T-helper 2 cell treated with Interferon-gamma antibody and Interleukin-4, amounts not matched to agents 5 μg/mL and 100 μg/mL, for 36 hours (primary cell): ENCODE measurements around the gene SH2D1A.

Experiments
- DNase-seq: peaks from one replicate; pipeline ENCODE4 v3.0.0; 2021; ENCODE audit warnings: low spot score
- H3K27ac Mint-ChIP-seq: one replicate; pipeline ENCODE4 v1.8.0; 2021; ENCODE audit warnings: mild to moderate bottlenecking, mixed read lengths
- H3K27me3 Mint-ChIP-seq: one replicate; pipeline ENCODE4 v1.8.0; 2021; ENCODE audit warnings: low read depth, mixed read lengths
- H3K36me3 Mint-ChIP-seq: one replicate; pipeline ENCODE4 v1.8.0; 2021; ENCODE audit warnings: low read depth, mixed read lengths
- H3K4me1 Mint-ChIP-seq: one replicate; pipeline ENCODE4 v1.8.0; 2021; ENCODE audit warnings: low read depth, mixed read lengths
- H3K4me3 Mint-ChIP-seq: one replicate; pipeline ENCODE4 v1.8.0; 2022; ENCODE audit warnings: mild to moderate bottlenecking, moderate library complexity, mixed read lengths
- H3K9me3 Mint-ChIP-seq: one replicate; pipeline ENCODE4 v1.8.0; 2021; ENCODE audit warnings: mixed read lengths

SH2D1A gene

GRCh38 chrX:124342174-124342867 lies 4.0 kb upstream of the SH2D1A start:
- no peak for DNase-seq
- H3K9me3 Mint-ChIP-seq, result no peaks in the 10 kb centered on the region
- peak overlapping the region; percentile 57 for H3K4me3 Mint-ChIP-seq
- H3K27me3 Mint-ChIP-seq, result no peaks in the 10 kb centered on the region
- peak overlapping the region; percentile 91 for H3K27ac Mint-ChIP-seq
- peaks cover 52% of the 10 kb centered on the region for H3K4me1 Mint-ChIP-seq
- H3K36me3 Mint-ChIP-seq, result no peaks in the 10 kb centered on the region

DNA sequence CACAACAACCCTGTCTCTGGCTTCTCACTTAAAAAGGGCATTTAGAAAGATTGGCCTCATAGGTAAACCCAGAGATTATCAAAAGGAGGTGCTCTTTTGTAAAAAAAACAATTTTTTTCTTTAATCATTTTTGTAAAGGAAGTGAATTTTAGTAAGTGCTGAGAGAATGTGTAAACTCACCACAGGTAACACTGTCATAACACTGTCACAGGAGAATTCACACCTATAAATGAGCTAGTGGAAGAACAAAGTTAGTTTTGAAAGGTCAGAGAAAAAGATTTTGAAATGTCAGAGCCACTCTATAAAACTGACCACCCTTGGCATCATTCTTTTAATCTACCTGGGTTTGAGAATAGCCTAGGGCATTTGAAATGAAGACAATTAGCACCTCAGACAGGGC lies 3.3 kb upstream of the SH2D1A start:
- no peaks in the 10 kb centered on the region for H3K27me3 Mint-ChIP-seq

GRCh38 chrX:124344246-124344645 lies 2.1 kb upstream of the SH2D1A start:
- Mint-ChIP-seq H3K27ac (peak overlapping the region; percentile 82), H3K27me3 (no peaks in the 10 kb centered on the region)

More for the DNA sequence above, 3.3 kb upstream of the SH2D1A start:
- Mint-ChIP-seq H3K9me3 (no peaks in the 10 kb centered on the region), H3K36me3 (no peaks in the 10 kb centered on the region), H3K4me3 (peak overlapping the region; percentile 57), H3K4me1 (peaks cover 51% of the 10 kb centered on the region), H3K27ac (peak overlapping the region; percentile 91)
- no peak for DNase-seq

DNA sequence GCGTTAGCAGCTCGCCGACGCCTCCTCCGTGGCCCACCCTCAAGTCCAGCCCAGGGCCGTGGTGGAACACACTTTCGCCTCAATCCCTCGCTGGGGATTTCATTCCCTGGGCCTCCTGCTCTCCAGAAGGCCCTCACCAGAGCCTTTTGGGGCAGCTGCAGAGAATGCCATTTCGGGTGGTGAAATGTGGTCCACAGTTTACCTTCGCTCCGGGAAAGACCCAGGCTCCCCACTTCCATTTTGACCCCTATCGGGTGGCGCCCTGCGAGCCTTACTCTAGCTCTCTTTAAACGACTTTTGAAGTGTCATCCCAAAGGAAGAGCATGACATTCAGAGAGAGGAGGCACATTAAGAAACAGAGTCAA lies 496 bp downstream of the SH2D1A start:
- DNase-seq, result no peak
- Mint-ChIP-seq H3K9me3 (no peaks in the 10 kb centered on the region), H3K27me3 (no peaks in the 10 kb centered on the region), H3K4me3 (peak overlapping the region; percentile 96), H3K4me1 (peaks cover 41% of the 10 kb centered on the region), H3K36me3 (peaks cover 15% of the 10 kb centered on the region), H3K27ac (peak overlapping the region; percentile 97)

More at GRCh38 chrX:124344246-124344645, 2.1 kb upstream of the SH2D1A start:
- peaks cover 52% of the 10 kb centered on the region for H3K4me1 Mint-ChIP-seq
- H3K4me3 Mint-ChIP-seq, result peak overlapping the region; percentile 57
- peaks cover 12% of the 10 kb centered on the region for H3K36me3 Mint-ChIP-seq
- no peaks in the 10 kb centered on the region for H3K9me3 Mint-ChIP-seq
- no peak for DNase-seq

DNA sequence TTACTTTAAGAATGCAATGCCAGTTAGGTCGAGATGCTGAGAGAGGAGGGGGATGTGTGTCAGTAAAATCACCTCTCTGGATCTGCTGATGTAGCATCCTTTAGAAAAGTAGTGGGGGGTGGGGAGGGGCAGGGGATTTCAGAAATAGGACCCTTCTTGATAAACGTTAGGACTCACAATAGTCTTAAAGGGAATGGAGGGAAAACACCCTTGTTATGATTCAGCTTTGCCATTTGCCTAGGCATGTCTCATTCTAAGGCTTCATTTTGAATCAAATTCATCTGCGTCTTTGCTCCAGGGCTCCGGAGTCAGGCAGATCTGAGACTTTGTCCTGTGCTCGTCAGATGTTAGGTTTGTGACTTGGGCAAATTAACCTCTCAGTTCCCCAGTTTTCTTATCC lies 879 bp downstream of the SH2D1A start:
- peak overlapping the region; percentile 96 for H3K4me3 Mint-ChIP-seq
- no peaks in the 10 kb centered on the region for H3K9me3 Mint-ChIP-seq
- peaks cover 39% of the 10 kb centered on the region for H3K4me1 Mint-ChIP-seq
- H3K36me3 Mint-ChIP-seq, result peaks cover 15% of the 10 kb centered on the region
- peak overlapping the region; percentile 97 for H3K27ac Mint-ChIP-seq
- peak; percentile 51 for DNase-seq
- H3K27me3 Mint-ChIP-seq, result no peaks in the 10 kb centered on the region

GRCh38 chrX:124348182-124348581 lies 1.8 kb downstream of the SH2D1A start:
- no peaks in the 10 kb centered on the region for H3K9me3 Mint-ChIP-seq
- no peak for DNase-seq
- peaks cover 36% of the 10 kb centered on the region for H3K4me1 Mint-ChIP-seq
- peak overlapping the region; percentile 96 for H3K4me3 Mint-ChIP-seq
- no peaks in the 10 kb centered on the region for H3K27me3 Mint-ChIP-seq
- peaks cover 15% of the 10 kb centered on the region for H3K36me3 Mint-ChIP-seq
- H3K27ac Mint-ChIP-seq, result peak overlapping the region; percentile 93

DNA sequence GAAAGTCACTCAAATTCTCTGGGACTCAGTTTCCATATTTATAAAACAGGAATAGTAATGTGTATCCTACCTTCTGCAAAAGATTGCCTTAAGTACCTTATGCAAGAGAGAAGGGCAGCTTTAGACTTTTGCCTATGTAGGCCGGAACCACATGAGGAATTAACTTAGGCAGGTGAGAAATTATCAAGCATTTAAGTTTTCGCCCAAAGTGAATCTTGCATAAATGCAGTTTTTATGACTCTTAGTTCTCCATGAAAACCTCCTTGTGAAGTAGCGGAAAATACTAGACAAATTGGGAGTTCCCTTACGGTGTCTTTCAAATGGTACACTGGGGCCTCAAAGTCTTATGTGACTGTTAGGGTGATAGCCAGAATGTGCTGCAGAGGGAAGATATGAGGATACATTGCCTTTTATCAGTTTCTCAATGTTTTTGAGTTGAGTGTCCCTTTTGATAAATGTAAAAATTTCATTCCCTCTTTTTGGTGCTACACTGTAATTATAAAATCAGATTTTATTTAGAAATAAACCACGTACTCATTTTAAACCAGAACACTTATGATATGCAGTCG lies 2.6 kb downstream of the SH2D1A start:
- H3K36me3 Mint-ChIP-seq, result peaks cover 18% of the 10 kb centered on the region
- no peak for DNase-seq
- H3K4me3 Mint-ChIP-seq, result peak overlapping the region; percentile 96
- H3K9me3 Mint-ChIP-seq, result no peaks in the 10 kb centered on the region
- peak overlapping the region; percentile 93 for H3K27ac Mint-ChIP-seq
- H3K27me3 Mint-ChIP-seq, result no peaks in the 10 kb centered on the region
- H3K4me1 Mint-ChIP-seq, result peaks cover 38% of the 10 kb centered on the region

- DNase-seq, result no peak
- Mint-ChIP-seq H3K27ac (peak overlapping the region; percentile 89), H3K9me3 (no peaks in the 10 kb centered on the region), H3K36me3 (peaks cover 19% of the 10 kb centered on the region), H3K4me3 (peak overlapping the region; percentile 77), H3K4me1 (peaks cover 52% of the 10 kb centered on the region), H3K27me3 (no peaks in the 10 kb centered on the region)
Measured at GRCh38 chrX:124354648-124355047, 8.3 kb downstream of the SH2D1A start.

- Mint-ChIP-seq H3K27ac (peak overlapping the region; percentile 85), H3K36me3 (peaks cover 30% of the 10 kb centered on the region), H3K9me3 (no peaks in the 10 kb centered on the region), H3K4me1 (peaks cover 55% of the 10 kb centered on the region), H3K27me3 (no peaks in the 10 kb centered on the region), H3K4me3 (peak overlapping the region; percentile 74)
- DNase-seq, result no peak
Measured at GRCh38 chrX:124358800-124359383, 12.5 kb downstream of the SH2D1A start.

- peak overlapping the region; percentile 57 for H3K4me3 Mint-ChIP-seq
- H3K27ac Mint-ChIP-seq, result peak overlapping the region; percentile 27
- DNase-seq, result no peak
- H3K9me3 Mint-ChIP-seq, result no peaks in the 10 kb centered on the region
- H3K27me3 Mint-ChIP-seq, result no peaks in the 10 kb centered on the region
- peaks cover 38% of the 10 kb centered on the region for H3K4me1 Mint-ChIP-seq
- peaks cover 26% of the 10 kb centered on the region for H3K36me3 Mint-ChIP-seq
Measured at GRCh38 chrX:124362072-124362471, 15.7 kb downstream of the SH2D1A start.

GRCh38 chrX:124362761-124363160 lies 16.4 kb downstream of the SH2D1A start:
- DNase-seq, result no peak
- Mint-ChIP-seq H3K27ac (peak overlapping the region; percentile 8), H3K9me3 (no peaks in the 10 kb centered on the region), H3K4me3 (peak overlapping the region; percentile 25), H3K27me3 (no peaks in the 10 kb centered on the region), H3K4me1 (peaks cover 36% of the 10 kb centered on the region), H3K36me3 (peaks cover 24% of the 10 kb centered on the region)

DNA sequence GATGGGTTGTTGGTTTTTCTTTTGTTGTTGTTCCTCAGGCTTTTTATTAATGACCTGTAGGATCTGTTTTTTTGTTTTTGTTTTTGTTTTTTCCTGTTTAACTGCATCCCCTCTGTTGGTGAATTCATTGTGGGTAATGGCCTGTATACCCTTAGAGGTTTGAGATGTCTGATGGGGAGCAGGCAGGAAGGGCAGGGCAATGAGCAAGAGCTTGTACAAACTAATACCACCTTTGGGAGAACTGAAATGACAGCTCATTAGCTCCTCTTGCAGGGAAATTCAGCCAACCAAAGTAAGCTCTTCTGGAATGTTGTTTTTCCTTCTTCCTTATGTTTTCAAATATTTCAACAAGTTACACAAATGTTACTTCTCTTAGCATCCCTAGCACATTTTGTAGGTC lies 23.4 kb downstream of the SH2D1A start:
- Mint-ChIP-seq H3K27me3 (no peaks in the 10 kb centered on the region), H3K36me3 (peaks cover 48% of the 10 kb centered on the region), H3K4me1 (peaks cover 27% of the 10 kb centered on the region), H3K9me3 (no peaks in the 10 kb centered on the region), H3K27ac (peak overlapping the region; percentile 2), H3K4me3 (no peak overlapping the region)
- DNase-seq, result no peak

GRCh38 chrX:124373348-124373747 lies 27.0 kb downstream of the SH2D1A start:
- DNase-seq, result no peak
- no peaks in the 10 kb centered on the region for H3K9me3 Mint-ChIP-seq
- H3K36me3 Mint-ChIP-seq, result peaks cover 44% of the 10 kb centered on the region
- no peak overlapping the region for H3K4me3 Mint-ChIP-seq
- no peaks in the 10 kb centered on the region for H3K27me3 Mint-ChIP-seq
- peaks cover 35% of the 10 kb centered on the region for H3K4me1 Mint-ChIP-seq
- H3K27ac Mint-ChIP-seq, result no peak overlapping the region

- Mint-ChIP-seq H3K4me3 (no peak overlapping the region), H3K27me3 (no peaks in the 10 kb centered on the region), H3K9me3 (no peaks in the 10 kb centered on the region), H3K27ac (no peak overlapping the region), H3K36me3 (peaks cover 29% of the 10 kb centered on the region), H3K4me1 (peaks cover 32% of the 10 kb centered on the region)
- no peak for DNase-seq
Measured at GRCh38 chrX:124378643-124379042, 32.3 kb downstream of the SH2D1A start.
